NCI-H1105 (cell line): ENCODE data around the gene GBGT1.

ENCODE experiments used
- DNase-seq: peaks from one replicate; lab custom pipeline; 2025; lab: John Stamatoyannopoulos, UW

Gene GBGT1

GRCh38 chr9:133143639-133144141 is 20.0 kb downstream of the GBGT1 start:
- DNase-seq = no peak

DNA sequence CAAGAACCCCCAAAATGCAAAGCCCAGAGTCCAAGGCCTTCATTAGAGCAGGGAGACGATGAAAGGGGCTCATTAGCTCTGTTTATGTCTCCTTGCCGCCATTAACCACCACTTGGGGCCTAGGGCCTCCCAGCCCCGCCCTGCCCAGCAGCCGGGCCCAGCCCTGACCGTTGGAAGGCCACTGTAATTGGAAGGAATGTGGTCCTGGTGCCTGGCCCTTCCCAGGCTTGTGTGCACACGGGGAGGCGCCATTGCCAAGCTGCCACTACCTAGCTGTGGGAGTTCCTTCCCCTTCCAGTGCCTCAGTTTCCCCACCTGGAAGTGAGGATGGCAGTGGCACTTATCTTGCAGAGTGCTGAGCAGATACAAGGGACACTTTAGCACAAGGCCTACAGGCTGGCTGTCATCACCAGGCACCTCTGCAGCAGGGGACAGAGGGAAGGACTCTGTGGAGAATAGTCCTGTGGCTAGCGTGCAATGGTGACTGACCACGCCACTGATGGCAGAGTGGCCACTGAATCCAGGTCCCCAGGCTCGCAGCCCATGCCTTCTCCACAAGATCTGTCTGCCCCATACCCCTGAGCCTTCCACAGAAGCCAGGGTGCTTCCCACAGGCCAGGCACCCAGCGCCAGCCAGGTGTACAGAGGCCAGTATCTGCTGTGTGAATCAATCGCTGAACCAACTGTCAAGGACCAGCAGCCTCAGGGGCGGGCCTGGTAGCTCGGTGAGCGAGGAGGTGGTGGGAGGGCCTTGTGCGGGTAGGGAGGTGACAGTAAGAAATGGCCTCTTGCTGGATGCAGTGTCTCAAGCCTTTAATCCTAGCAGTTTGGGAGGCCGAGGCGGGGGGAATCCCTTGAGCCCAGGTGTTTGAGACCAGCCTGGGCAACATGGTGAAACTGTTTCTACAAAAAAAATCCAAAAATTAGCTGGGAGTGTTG is 20.8 kb downstream of the GBGT1 start:
- DNase-seq = no peak

DNA sequence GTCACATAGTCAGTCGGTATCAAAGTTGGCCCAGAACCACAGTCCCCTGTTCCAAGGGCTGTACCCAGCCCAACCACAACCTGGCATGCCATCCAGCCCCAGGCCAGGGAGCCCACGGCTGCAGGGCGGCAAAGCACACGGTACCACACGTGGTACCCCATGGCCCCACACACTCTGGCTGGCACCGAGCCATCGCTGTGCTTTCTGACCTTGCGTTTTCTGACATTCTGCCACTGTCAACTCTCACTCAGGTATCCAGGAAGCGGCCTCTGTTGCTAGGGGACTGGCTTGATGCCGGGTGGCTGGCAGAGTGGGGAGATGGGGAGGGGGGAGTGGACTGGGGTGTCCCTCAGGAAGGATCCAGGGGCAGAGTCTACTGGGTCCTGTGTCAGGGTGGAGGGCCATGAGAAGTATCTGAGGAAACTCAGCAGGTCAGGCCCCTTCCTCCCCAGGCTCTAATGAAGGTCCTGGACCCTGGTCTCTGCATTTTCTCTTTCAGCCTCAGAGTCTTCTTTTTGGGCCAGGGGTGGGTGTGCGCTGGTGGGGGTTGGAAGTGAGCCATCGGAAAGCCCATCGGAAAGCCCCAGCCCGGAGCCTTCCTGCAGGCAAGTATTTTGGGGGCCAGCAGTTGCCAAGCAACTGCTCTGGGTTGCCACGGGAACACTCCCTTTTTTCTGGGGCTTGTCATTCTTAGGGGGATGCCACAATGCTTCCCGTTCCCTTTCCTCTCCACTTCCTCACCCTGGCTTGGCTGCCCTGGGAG is 21.7 kb downstream of the GBGT1 start:
- no peak for DNase-seq

DNA sequence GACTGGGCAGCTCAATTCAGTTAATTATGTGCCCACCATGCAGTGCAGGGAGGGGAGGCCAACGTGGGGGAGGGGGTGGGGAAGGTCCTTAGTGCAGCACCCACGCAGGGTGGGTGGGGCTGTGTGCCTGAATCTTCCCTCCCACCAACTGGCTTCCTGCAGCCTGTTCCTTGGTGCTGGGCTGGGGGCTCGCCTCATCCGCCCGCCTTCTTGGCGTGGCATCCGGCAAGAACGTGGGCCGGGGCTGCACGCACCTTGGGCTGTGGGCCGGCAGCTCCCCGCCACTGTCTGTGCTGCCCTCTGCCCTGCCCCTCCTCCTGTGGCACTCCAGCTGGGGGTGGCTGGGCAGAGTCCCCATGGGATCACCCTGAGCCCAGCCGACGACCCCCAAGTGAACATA is 23.1 kb downstream of the GBGT1 start:
- DNase-seq = no peak

GRCh38 chr9:133140174-133140505 is 23.6 kb downstream of the GBGT1 start:
- no peak for DNase-seq

- DNase-seq = no peak
Observed at GRCh38 chr9:133139246-133140173, 24.2 kb downstream of the GBGT1 start.

DNA sequence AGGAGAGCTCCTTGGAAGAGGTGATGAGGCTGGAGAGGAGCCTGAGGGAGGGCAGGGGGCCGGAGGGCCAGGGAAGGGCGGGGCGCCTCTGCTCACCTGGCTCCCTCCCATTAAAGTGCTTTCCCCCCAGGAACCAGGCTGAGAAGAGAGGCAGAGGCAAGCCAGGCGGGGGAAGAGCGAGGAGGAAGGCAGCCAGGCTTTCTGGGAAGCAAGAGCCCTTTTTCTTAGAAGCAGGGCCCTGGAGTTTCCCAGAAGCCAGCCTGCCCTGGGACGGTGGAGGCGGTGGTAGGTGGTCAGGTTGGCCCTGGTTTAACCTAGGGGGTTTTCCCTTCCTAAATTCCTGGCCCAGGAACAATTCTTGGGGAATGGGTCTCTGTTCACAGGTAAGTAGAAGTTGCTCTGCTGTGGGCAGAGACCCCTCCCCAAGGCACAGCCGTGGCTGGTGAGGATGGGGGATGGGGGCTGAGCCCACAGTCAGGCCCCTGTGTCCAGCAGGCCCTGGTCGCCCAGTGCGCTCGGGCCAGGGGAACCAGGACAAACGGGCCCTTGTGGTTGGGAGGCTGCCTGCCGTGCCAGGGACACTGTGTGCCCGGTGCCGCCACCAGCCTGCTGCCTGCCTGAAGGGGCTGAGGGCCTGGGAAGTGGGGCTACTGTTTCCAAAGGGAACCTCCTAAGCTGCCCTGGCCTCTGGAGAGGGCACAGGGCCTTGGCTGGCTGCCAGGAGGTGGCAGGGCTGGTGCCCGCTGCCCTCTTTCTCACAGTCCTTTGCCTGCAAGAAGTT is 26.1 kb downstream of the GBGT1 start:
- no peak for DNase-seq

DNA sequence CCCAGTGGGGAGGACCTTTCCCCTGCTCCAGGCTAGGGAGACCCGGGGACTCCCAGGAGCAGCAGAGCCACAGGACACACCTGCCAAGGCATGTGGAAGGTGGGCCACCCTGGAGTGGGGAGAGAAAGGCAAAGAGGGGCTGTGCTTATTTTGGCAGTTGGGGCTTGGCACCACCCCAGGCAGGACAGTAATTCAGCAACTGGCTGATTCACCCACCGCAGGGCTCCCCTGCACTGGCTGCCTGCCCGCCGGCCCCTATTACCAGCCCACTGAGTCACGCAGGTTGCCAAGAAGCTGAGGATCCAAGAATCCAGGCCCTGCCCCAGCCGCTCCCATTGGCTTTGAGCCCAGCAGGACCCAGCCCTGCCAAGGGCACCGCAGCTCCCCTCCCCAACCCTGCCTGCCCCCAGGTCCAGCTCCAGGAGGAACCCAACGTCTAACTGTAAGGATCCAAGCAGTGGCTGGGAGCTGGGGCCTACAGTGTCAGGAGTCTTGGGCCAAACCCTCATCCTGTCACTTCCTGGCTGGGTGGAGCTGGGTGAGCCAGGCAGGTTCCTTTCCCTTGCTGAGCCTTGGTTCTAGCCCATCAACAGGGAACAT is 28.5 kb downstream of the GBGT1 start:
- DNase-seq = peak; percentile 59

GRCh38 chr9:133134388-133135145 is 29.1 kb downstream of the GBGT1 start:
- no peak for DNase-seq

DNA sequence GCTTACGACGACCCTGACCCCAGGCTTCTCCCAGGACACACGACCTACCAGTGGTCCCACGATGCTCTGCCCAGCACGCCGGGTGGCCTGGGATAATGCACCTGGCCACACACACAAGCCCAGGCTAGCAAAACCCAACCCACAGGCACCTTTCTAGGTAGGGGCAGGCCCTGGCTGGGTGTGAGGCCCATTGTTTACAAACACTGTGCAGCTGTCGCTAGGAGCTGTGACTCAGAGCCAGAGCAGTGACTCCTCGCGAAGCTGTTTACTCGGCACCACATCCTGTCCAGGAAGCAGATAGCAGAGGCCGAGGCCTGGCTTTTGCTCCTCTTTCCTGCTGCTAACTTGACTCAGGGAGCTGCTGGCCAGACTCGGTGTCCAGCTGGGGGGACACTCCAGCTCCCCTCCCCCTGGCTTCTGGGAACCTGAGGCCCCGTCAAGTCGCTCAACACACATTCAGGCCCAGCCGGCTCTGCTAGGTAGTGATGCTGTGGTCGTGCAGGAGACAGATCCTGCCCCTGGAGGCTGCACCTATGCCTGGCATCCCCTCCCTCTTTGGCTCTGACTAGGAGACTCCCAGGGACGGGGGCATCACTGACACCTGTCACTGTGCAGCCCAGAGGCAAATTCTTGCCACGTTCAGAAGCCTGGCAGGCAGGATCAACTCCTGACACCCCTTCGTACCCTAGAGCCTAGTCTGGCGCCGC is 29.9 kb downstream of the GBGT1 start:
- DNase-seq = peak; percentile 84

DNA sequence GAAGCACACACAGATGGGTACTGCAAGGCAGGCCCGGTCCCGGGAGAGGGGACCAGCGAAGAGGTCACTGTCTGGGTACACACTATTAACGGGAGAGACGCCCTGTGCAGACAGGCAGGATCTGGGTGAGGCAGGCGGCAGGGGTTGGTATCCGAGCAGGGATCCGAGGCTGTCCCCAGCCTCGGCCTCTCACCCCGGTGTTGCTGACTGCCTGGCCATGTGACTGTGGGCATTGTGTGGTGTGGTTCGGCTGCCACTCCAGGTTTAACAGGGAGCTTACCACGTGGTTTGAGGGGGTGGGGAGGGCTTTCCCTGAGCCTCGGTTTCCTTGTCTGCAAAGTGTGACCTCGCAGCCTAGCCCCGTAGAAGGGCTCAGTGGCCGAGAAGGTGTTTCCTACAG is 31.5 kb downstream of the GBGT1 start:
- DNase-seq = no peak

DNA sequence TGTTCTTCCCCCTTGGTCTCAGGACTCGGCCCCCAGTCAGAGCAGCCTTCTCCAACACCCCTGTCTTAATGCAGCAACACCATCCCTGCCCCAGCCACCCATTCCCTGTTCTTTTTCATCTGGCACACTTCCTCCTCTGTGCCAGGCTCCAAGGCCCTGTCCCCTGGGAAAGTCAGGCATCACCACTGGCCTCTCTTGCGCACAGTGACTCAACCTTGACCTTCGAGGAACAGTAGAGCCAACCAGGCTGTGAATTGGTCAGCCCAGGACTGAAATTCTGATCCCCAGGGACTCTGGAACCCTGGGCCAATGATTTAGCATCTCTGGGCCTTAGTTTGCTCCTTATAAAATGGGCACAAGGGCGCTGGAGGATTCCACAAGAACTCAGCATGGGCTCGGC is 32.2 kb downstream of the GBGT1 start:
- no peak for DNase-seq

DNA sequence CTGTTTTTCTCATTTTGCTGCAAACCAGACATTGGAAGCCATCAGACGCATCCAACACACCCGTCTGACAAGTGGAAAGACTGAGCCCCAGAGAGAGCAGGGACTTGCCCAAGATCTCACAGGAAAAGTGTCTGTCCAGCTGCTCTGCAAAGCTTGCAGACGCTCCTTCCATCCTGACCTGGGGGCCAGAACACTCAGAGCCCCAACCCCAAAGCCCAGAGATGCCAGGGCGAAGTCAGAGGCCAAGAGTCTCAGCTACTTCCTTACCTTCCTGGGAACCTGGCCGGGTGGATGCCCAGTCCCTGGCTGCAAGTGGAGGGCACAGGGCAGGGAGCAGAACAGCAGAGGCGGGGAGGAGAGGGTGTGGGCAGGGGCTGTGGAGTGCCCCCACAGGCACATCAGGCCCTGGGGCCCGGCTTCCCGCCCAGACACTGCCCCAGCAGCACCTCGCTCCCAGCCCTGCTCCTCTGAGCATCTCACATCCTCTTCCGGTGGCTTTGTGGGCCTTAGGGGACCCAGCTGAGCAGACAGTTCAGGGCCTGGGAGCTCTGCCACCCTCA is 32.9 kb downstream of the GBGT1 start:
- no peak for DNase-seq

GRCh38 chr9:133129001-133129795 is 34.5 kb downstream of the GBGT1 start:
- no peak for DNase-seq

- DNase-seq = no peak
Observed at GRCh38 chr9:133128152-133128551, 35.6 kb downstream of the GBGT1 start.

- no peak for DNase-seq
Observed at GRCh38 chr9:133127340-133127981, 36.3 kb downstream of the GBGT1 start.

DNA sequence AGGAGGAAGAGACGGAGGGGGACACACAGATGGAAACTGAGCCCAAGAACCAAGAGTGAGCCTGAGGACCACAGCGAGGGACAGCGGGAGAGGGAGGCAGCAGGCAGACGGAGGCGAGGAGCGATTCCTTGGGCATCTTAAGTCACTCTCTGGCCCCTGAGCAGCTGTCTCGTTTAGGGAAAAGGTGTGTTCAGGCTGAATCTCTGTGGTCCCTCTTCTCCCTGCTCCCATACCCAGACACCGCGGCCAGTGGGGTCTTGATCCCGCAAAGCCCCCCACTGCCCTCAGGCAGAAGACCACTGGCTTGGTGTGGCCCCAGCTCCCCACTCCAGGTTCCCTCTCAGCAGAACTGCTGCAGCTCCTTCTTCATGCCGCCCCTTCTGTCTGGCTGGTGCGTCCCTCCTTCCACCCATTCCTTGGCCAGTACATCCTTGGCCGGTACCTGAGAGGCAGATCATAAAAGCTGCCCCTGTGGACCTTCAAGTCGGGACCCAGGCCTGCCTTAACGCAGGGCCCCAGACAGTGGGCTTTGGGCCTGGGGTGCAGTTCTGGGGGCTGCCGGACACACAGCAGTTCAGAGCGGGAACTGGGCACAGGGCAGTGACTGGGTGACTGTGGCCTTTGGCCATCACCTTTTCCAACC is 36.9 kb downstream of the GBGT1 start:
- no peak for DNase-seq
